G401.6 (cell line): Measurements from ENCODE around the gene MCM5.
"Not testable (repeated sequence)": the region's sequence is repeated elsewhere in the genome, so short reads cannot be mapped to it uniquely, and the experiment has no call there.

Source experiments
- FAIRE-seq: peaks from 2 replicates; lab custom pipeline; 2012; peaks lifted over from hg19 to GRCh38; lab: Jason Lieb, UNC

The MCM5 gene

DNA sequence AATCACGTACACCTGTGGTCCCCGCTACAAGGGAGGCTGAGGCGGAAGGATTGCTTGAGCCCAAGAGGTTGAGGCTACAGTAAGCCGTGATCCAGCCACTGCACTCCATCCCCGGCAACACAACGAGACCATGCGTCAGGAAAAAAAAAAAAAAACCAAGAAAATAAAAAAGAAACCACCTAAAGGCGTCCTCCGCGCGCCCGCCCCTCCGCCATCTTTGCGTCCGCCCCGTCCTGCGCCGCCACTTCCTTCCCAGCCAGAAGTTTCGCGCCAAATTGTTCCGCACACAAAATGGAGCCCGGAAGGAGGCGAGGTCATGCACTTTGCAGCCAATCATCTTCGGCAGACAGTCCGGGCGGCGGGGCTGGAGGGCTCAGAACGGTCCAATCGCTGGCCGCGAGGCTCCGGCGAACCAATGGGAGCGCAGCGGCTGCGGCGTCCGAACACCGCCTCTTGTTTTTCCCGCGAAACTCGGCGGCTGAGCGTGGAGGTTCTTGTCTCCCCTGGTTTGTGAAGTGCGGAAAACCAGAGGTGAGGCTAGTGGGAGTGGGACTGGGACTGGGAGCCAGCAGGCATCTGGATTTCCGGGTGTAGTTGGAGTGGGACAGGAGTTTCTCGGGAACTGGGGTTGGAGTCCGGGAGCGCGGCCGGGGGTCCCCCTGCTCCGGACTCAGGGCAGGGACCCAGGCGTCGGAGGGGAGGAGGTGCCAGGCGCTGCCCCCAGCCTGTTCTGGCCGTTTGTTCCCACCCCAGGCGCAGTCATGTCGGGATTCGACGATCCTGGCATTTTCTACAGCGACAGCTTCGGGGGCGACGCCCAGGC lies at the start of gene MCM5:
Gene MCM5 (plus strand): TSS at position 463 of the 823 bp plus-strand sequence. CDS start 299 bp downstream, at position 762.
- peak; percentile 99 for FAIRE-seq

DNA sequence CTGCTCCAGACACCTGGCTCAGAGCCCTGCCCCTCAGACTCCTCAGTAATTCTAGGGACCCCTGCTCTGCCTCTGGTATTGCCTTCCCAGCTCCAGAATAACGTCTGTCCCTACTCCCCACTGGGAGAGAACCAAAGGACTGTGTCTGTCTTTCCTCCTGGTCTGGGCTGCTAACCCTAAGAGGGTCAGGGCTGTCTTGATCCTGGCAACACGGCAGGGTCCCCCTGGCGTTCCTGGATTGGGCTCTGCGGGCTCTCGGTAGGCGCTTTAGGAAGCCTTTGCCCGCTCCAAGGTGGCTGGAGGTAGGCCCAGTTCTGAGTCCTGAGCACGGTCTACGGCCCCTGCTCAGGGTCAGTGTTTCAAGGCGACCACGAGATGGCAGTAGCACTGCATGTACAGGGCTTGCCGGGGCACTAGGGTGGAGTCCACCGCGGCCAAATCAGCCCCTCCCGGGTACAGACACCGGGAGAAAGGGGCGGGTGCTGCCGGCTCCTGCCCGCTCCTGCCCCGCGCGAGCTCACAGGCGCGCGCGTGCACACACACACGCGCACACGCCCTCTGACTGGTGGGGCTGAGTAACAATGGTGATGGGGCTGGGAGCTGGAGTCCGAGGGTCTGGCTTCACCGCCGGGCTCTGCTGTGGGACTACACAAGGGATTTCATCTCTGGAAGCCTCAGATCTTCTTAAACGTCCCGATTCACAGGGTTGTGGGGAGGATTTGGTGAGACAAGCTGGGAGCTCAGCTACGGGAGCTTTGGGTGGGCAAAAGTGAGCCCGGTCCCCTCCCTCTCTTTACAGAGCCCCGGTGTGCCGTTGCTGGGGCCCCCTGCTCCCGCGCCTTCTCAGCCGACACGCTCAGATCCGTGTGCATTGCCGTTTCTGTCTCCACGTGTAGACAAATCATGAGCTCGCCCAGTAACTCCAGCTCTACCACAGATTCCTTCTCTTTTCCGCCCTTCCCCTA lies 49.1 kb upstream of the MCM5 start:
- peak; percentile 86 for FAIRE-seq

GRCh38 chr22:35352214-35353111 lies 47.5 kb upstream of the MCM5 start:
- no peak for FAIRE-seq

GRCh38 chr22:35353318-35353717 lies 46.6 kb upstream of the MCM5 start:
- no peak for FAIRE-seq

DNA sequence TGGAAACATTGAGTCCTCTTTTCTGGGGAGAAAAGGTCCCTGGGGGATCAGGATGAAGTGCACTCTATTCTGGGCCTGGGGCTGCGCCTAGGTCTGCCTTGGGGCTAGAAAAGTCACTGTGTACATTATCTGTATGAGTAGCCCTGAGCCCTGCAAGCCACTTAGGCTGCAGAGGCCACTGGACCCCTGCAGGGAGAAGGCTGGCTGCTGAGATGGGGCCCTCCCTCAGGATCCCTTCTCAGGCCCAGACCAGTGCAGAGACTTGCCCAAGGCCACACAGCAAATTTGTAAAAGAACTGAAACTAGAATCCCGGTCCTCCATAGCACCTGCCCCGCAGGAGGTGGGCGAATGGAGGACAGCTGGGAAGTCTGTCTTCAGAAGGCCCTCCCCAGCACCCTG lies 45.9 kb upstream of the MCM5 start:
- FAIRE-seq: no peak

GRCh38 chr22:35357883-35358621 lies 41.9 kb upstream of the MCM5 start:
- no peak for FAIRE-seq

DNA sequence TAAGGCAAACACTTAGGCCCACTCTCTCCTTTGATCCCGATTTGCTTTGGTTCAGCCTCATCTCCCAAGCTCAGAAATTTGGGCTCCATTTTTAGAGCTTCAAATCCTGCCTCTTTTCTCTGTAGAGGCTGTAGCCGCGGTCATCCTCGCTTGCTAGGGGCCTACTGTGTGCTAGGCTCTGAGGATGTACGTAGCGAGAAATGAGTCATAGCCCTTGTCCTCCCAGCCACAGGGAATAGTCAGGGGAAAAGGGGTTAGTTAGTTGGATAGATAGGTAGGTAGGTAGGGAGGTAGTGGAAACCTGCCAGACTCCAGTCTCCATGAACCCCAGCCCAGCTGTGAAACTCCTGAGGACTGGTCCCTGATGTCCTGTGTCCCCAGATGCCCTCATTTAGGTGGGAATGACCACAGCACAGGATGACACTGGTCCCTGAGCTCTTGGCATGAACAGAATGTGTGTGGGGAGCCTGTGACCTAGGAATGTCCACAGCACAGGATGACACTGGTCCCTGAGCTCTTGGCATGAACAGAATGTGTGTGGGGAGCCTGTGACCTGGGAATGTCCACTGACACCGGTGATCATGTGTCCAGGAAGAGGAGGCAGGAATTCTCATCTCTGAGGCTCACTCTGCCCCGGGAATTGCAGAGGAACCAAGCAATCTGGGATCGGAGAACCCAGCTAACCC lies 40.4 kb upstream of the MCM5 start:
- no peak for FAIRE-seq

DNA sequence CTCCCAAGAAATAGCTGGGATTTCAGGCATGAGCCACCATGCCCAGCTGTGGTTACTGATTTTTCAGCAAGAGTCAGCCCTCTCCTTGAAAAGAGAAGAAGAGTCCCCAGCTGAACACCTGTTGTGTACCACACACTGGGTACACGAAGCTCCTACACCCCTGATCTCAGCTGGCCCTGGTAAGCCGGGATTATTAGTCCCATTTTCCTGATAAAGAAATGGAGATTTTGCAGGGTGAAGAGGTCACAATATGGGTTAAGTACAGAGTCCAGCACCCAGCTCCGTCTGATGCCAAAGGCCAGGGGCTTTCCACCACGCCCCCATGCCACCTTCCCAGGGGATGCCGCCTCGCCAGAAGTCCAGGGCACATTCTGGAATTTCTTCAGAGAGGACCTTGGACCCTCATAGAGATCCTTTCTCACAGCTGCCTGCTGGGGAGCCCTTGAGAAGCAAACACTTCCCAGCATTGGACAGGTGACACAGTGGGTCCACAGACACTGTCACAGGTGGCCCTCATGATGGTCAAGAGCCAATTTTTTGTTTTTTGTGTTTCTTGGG lies 38.9 kb upstream of the MCM5 start:
- no peak for FAIRE-seq

- FAIRE-seq: no peak
Measured at GRCh38 chr22:35363566-35364086, 36.3 kb upstream of the MCM5 start.

- not testable (repeated sequence) for FAIRE-seq
Measured at GRCh38 chr22:35364230-35364629, 35.7 kb upstream of the MCM5 start.

DNA sequence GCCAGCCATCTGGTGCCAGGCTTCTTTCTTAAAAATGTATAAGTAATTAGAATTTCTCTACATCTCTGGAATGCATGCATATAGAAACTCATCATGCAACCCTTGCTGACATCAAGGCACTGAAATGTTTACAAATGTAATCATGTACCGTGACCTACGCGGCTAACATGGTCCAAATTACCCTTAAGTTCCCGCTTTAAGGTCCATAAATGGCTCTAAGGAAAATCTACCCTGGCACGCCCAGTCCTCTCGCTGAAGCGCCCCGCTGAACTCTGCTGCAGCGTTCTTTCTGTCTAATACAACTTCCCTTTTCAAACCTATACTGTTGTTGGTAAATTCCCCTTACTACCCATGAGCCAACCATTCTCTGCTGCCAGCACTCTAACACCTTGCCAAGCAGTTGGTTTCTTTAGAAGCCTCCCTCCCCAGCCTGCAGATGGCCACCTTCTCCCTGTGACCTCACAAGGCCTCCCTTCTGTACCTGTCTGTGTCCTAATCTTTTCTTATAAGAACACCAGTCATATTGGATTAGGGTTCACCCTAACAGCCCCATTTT lies 32.5 kb upstream of the MCM5 start:
- no peak for FAIRE-seq

GRCh38 chr22:35368386-35368785 lies 31.6 kb upstream of the MCM5 start:
- no peak for FAIRE-seq

DNA sequence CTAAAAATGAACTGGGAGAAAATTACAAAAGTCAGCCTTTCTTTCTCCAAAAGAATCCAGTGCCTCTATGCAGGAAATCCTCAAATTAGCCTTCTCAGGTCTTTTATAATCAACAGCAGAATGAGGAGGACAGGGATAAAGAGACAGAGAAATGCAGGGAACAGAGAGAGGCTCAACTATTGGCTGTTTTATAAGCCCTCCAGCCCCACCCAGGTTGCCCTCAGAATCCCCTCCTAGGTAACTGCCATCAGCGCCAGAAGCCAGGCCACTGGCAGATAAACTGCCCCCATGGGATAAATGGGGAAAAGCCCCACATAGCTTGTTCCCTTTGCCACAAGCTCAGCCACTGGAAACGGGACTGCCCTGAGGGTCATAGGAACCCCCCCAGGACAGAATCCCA lies 29.9 kb upstream of the MCM5 start:
- FAIRE-seq: no peak

DNA sequence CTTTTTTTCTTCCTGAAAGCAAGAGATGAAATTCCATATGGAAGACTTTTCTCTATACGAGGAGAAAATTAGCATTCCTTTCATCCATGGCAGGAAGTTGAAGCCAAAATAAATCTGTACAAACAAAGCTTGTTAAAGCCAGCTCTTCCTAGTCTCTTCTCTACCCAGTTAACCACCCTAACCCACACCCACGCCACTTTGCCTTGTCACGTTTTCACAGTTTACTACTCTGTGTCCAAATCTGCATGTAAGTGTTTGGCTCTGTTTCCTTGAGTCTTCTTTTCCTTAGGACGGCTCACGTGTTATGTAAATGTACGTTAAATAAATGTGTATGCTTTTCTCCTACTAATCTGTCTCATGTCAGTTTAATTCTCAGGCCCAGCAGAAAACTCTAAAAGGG lies 26.2 kb upstream of the MCM5 start:
- no peak for FAIRE-seq

DNA sequence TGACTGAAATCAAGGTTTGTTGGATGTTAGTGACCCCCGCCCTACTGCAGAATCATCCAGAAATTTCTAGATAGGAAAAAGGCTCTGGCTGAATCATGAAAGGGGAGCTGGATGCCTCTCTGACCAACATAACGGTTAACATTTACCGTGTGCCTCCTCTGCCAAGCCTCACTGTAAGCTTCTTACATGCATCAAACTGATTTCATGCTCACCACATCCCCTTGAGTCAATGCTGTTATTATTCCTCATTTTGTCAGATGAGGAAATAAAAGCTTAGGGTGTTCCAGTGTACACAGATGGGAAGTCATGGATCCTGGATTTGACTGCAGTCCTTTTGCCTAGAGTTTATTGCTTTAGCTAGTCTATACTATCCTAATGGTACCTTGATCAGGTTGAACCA lies 24.9 kb upstream of the MCM5 start:
- FAIRE-seq: no peak

DNA sequence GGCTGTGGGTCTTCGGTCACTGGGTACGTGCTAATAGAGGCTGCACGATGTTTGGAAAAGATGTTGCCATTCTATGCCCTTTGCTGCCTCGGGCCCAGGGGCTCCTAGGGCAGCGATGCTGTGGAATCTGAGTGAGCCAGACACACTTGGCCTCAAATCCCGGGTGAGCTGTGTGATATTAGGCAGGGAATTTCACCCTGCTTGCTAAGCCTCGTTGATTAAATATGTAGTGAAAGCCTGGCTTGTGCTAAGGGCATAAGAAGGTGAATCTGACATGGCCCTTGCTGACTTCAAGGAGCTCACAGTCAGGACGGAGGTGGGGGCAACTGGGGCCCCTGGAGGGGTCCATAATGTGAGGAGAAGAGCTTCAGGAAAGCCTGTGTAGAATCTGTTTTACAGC lies 24.4 kb upstream of the MCM5 start:
- FAIRE-seq: no peak

DNA sequence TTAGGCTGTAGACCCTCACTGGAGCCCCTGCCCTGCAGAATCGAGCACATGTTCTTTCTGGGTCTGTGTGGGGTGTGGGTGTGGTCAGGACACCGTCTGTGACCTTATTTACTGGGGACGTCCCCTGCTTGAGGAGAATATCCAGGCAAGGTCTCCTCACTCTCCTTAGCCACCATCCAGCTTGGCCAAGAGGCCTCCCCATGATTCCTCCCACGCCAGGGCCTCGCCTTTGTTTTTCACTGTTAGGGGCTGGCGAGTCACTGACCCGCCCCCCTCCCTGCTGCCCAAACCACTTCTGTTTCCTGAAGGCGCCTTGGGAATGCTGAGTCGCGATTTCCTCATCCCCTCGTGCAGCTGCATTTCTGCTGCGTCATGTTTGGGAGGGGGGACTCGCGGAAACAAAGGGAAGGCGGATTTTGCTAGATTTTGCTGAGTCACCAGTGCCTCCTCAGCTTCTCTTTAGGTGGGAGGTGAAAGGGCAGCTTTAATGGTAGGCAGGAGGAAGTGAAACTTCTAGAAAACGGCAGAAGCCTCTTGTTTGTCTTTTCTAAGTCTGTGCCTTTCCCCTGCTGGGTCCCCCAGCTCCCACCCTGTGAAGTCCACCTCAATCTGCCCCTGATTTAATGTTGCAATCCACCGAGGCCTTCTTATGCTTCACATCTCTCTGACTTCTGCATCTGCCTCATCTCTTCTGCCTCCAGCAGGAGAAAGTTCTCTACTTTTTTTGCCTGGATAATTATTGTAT lies 23.0 kb upstream of the MCM5 start:
- FAIRE-seq: peak; percentile 90

DNA sequence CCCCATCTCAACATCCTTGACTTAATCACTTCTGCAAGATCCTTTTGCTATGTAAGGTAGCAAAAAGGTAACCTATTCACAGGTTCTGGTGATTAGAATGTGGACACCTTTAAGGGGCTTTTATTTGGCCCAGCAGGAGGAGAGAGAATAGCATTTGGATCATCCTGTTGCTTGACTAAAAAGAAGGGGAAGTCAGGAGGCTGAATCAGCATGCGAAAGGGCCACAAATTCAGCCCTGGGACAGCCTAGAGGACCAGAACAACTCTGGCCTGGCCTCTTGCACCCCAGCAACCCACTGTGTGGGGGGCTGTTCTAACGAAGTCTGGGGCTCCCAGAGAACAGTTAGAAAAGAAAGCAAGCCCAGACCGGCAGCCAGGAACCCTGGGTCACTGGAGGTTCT lies 22.2 kb upstream of the MCM5 start:
- no peak for FAIRE-seq

DNA sequence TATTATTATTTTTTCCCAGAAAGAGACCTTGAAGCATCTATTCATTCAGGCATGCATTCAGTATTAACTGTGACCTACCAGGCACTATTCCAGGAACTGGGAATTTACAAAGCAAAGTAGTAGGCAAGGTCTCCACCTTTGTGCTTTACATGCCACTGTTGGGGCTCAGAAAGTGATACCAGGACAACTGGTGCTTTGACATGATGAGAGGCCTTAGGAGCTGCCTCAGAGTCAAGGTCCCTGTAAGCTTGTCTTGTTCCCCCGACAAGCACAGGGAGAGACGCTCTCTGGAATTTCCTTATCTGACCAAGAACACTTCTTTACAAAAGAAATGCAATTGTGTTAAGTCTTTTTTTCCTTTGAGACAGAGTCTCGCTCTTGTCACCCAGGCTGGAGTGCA lies 21.3 kb upstream of the MCM5 start:
- no peak for FAIRE-seq
